H7 (cell line): ENCODE results near the gene FPR3. TPM values are rescaled to one million over a fixed set of nuclear protein-coding genes. Genes with fewer than 3 reads are reported as not detected.

Experiments used
- DNase-seq: peaks from one replicate; pipeline ENCODE4 v3.0.0; 2012
- H3K27me3 ChIP-seq: 2 replicates; pipeline ENCODE4 v1.6.0; 2011; ENCODE audit warnings: mild to moderate bottlenecking, low read length; ENCODE audit not compliant: control insufficient read depth, insufficient read depth
- H3K36me3 ChIP-seq: replicated peaks from 2 replicates; pipeline ENCODE4 v1.5.1; 2011; ENCODE audit warnings: low read length; ENCODE audit not compliant: control insufficient read depth, insufficient read depth
- H3K4me3 ChIP-seq: 2 replicates; pipeline ENCODE4 v1.5.1; 2011; ENCODE audit warnings: low read depth, mild to moderate bottlenecking, control low read depth, low read length, moderate library complexity; ENCODE audit not compliant: insufficient read depth
- total RNA-seq: library from RNA; depleted of rRNA; stranded (reverse); fragments of >200 nt; shearing (Covaris generic); gene quantifications from 2 replicates; pipeline ENCODE4 v1.2.3, GENCODE V29; 2014

FPR3 gene
- total RNA-seq, 1 experiment from 2014 or later = not detected

DNA sequence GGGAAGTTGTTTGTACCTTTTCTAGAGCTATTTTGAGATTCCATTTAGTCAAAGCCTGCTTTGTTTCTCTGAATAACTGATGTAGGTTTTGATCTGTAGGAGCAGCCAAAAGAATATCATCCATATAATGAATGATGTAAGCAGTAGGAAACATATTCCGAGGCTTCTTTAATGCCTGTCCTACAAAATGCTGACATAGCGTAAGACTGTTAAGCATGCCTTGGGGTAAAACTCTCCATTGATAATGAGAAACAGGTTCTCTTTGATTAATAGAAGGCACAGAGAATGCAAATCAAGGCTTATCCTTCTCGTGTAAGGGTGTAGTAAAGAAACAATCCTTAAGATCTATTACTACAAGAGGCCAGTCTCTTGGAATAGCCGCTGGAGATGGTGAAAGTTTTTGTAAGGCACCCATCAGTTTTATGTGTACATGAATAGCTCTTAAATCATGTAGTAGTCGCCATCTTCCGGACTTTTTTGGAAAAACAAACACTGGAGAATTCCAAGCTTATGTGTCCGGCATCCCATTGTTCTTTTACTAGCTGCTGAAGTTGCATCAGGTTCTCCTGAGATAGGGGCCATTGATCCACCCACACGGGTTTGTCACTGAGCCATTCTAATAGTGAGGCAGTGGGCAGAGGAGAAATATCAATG lies 13.5 kb downstream of the FPR3 start:
- Histone ChIP-seq H3K36me3 (no peaks in the 10 kb centered on the region), H3K4me3 (no peak overlapping the region), H3K27me3 (no peaks in the 10 kb centered on the region)
- no peak for DNase-seq

GRCh38 chr19:51809787-51810186 lies 14.8 kb downstream of the FPR3 start:
- no peak for DNase-seq
- H3K27me3 ChIP-seq = no peaks in the 10 kb centered on the region
- no peaks in the 10 kb centered on the region for H3K36me3 ChIP-seq
- H3K4me3 ChIP-seq = no peak overlapping the region

- H3K36me3 ChIP-seq = no peaks in the 10 kb centered on the region
- no peak overlapping the region for H3K4me3 ChIP-seq
- DNase-seq = no peak
- no peaks in the 10 kb centered on the region for H3K27me3 ChIP-seq
These were observed 15.3 kb downstream of the FPR3 start for GRCh38 chr19:51810223-51810622.

DNA sequence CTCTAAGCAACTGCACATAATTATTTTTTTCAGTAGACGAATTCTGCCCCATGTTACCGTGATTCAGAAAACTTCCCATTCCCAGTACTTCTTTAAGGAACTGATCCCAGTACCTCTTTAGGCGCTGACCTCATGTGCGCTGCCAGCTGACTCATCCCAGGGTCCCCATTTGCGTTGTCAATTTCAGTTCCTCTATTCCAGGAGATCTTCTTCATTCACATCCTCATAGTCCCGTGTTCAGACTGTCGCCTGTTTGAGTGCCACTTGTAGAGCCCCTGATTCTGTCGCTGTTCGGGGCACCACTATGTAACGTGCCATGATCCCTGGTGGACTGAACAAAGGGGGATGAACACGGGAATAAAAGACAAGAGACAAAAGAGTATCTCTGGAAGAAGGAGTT lies 16.4 kb downstream of the FPR3 start:
- DNase-seq = no peak
- Histone ChIP-seq H3K4me3 (no peak overlapping the region), H3K27me3 (no peaks in the 10 kb centered on the region), H3K36me3 (no peaks in the 10 kb centered on the region)

DNA sequence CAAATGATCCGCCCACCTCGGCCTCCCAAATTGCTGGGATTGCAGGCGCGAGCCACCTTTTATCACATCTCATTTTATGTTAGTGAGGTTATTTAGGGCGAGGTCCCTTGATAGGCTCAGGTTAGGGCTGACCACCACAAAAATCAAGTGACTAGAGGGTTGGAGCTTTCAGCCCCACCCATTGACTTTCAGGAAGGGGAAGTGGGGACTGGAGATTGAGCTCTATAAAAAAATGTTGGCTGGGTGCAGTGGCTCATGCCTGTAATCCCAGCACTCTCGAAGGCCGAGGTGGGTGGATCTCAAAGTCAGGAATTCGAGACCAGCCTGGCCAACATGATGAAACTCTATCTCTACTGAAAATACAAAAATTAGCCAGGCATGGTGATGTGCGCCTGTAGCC lies 20.1 kb downstream of the FPR3 start:
- H3K27me3 ChIP-seq = no peaks in the 10 kb centered on the region
- DNase-seq = no peak
- H3K36me3 ChIP-seq = no peaks in the 10 kb centered on the region
- no peak overlapping the region for H3K4me3 ChIP-seq

DNA sequence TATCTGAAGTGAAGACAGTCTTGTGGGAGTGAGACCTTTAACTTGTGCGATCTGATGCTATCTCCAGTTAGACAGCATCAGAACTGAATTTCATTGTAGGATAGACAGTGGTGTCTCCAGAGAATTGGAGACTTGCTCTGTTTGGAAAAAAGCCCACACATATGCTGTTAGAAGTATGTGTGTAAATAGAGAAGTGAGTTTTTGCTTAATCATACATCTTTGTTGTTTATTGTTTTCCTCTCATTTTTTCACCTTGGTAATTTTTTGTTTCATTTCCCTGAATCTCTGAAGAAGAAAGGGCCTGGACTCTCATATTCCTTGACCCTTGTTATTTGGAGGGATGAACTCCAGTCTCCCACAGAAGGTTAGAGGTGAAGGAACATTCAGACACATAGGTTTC lies 21.8 kb downstream of the FPR3 start:
- no peaks in the 10 kb centered on the region for H3K27me3 ChIP-seq
- no peaks in the 10 kb centered on the region for H3K36me3 ChIP-seq
- no peak for DNase-seq
- H3K4me3 ChIP-seq = no peak overlapping the region

DNA sequence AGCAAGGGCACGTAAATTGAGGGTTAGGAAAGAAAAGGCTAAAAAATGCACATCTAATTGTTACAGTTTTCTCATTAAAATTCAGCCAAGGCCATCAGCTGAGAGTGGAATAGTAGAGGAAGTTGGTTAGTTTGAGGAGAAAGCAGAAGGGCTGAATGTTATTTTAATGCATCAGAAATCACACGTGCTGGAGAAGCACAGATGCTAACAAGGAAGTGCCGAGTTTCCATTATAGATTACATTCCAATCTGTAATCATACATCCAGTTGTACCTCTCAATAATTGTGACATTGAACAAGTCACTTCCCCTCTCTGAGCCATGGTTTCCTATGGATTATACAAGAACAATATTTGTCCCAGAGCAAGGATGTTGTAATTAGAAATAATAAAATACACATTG lies 25.1 kb downstream of the FPR3 start:
- no peak for DNase-seq
- H3K4me3 ChIP-seq = no peak overlapping the region
- H3K27me3 ChIP-seq = no peaks in the 10 kb centered on the region
- H3K36me3 ChIP-seq = no peaks in the 10 kb centered on the region

DNA sequence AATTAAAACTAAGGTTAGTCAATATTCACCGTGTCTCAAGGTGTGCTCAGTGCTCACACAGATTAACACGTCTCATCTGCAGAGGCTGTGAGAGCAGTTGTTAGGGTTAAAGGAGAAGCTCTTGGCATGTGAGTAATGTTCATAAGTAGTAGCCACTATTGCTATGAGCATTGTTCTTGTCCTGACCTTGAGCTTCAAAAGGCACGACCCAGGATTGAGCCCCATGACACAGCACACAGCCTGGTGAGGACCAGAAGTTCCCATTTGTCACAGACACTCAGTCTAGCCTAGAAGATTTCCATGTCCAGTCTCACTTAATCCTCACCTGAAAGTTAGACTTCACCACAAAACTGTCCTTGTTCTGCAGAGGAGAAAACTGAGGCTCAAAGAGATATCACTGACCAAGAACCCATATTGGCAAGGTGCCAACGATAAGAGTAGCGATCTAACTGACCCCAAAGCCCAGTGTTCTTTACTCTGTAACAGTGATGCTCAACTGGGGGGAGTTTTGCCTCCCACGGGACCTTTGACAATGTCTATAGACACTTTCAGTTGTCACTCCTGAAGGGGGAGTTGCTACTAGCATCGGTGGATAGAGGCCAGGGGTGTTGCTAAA lies 26.0 kb downstream of the FPR3 start:
- H3K36me3 ChIP-seq = no peaks in the 10 kb centered on the region
- DNase-seq = no peak
- no peak overlapping the region for H3K4me3 ChIP-seq
- no peaks in the 10 kb centered on the region for H3K27me3 ChIP-seq

DNA sequence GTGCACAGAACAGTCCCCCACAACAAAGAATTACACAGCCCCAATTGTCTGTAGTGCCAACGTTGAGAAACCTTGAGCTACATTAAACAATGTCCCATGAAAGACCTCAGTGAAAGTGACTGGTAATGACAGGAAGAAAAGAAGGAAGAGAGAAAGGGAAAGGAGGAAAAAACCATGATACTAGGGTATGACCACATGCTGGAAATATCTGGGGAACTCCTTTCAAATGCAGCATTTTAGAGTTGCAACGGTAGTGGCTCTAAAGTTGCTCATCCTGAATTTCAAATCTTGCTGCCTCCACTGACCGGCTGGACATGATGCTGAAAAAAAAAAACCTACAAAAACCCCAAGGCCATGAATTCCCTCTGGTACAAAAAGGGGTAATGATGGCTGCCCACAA lies 26.5 kb downstream of the FPR3 start:
- no peak for DNase-seq
- no peaks in the 10 kb centered on the region for H3K27me3 ChIP-seq
- H3K36me3 ChIP-seq = no peaks in the 10 kb centered on the region
- no peak overlapping the region for H3K4me3 ChIP-seq

GRCh38 chr19:51821921-51822320 lies 27.0 kb downstream of the FPR3 start:
- no peaks in the 10 kb centered on the region for H3K27me3 ChIP-seq
- H3K4me3 ChIP-seq = no peak overlapping the region
- no peaks in the 10 kb centered on the region for H3K36me3 ChIP-seq
- no peak for DNase-seq

DNA sequence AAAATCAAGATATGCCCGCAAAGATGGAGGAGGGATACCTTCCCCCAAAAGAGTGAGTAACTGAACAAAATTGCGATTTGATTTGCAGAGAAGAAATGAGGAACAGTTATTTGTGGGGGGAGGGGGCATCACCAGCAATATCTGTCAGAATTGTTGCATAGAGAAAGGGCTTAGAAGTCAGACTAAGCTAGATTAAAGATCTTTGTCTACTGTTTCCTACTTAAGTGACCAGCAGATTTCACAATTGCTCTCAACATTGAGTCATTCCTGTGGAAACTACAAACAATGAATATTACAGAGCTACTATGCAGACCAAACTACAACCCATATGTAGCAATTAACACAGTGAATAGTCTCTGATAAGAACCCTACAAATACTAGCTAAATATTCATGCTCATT lies 27.4 kb downstream of the FPR3 start:
- Histone ChIP-seq H3K27me3 (no peaks in the 10 kb centered on the region), H3K36me3 (no peaks in the 10 kb centered on the region), H3K4me3 (no peak overlapping the region)
- DNase-seq = no peak

- no peaks in the 10 kb centered on the region for H3K27me3 ChIP-seq
- no peak overlapping the region for H3K4me3 ChIP-seq
- no peak for DNase-seq
- H3K36me3 ChIP-seq = no peaks in the 10 kb centered on the region
These were observed 28.0 kb downstream of the FPR3 start for GRCh38 chr19:51822946-51823345.

DNA sequence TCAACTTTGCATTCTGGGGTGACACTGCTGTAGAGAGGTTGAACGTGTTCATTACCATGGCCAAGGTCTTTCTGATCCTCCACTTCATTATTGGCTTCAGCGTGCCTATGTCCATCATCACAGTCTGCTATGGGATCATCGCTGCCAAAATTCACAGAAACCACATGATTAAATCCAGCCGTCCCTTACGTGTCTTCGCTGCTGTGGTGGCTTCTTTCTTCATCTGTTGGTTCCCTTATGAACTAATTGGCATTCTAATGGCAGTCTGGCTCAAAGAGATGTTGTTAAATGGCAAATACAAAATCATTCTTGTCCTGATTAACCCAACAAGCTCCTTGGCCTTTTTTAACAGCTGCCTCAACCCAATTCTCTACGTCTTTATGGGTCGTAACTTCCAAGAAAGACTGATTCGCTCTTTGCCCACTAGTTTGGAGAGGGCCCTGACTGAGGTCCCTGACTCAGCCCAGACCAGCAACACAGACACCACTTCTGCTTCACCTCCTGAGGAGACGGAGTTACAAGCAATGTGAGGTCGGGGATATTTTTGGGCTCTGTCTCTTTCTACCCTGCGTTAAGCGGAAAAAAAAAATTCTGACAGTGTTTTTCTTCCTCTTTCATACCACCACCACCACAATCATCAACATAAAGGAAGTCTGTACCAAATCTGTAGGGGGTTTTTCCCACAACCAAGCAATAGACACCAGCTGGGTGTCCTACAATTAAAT lies 29.5 kb downstream of the FPR3 start:
- no peak for DNase-seq
- Histone ChIP-seq H3K27me3 (no peaks in the 10 kb centered on the region), H3K4me3 (no peak overlapping the region), H3K36me3 (no peaks in the 10 kb centered on the region)

DNA sequence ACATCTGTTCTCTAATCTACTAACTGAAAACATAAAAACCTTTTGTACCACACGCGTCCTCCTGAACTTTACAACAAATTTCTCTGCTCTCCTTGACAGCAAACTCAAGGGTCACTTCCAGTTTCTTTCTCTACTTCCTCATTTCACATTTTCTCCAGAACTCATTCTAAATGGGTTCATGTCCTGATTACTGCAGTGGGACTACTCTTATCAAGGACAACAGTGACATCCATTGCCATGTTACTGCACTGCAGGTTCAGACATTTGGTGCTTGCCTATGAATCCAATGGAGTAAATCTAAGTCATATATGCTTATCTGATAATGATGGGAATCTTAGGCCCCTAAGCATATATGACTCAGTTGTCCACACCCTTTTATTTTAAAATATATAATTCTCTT lies 35.3 kb downstream of the FPR3 start:
- no peaks in the 10 kb centered on the region for H3K27me3 ChIP-seq
- no peak for DNase-seq
- H3K36me3 ChIP-seq = no peaks in the 10 kb centered on the region
- H3K4me3 ChIP-seq = no peak overlapping the region

- no peak for DNase-seq
- Histone ChIP-seq H3K36me3 (peaks cover under 1% of the 10 kb centered on the region), H3K4me3 (no peak overlapping the region), H3K27me3 (no peaks in the 10 kb centered on the region)
These were observed 42.2 kb downstream of the FPR3 start for GRCh38 chr19:51837145-51837544.
